Epithelial cell of esophagus (primary cell): ENCODE measurements around the gene ABHD8.
A peak's percentile ranks its signal among the peaks of the same experiment; 100 is the strongest.

Source experiments
- DNase-seq: peaks from one replicate; pipeline ENCODE4 v3.0.0; 2010; ENCODE audit warnings: low read depth
- H3K4me3 ChIP-seq: 2 replicates; pipeline ENCODE4 v1.5.1; 2011; ENCODE audit warnings: mild to moderate bottlenecking, low read length, control low read depth
- CTCF ChIP-seq: IDR thresholded peaks from 2 replicates; pipeline ENCODE4 v1.5.1; 2011; ENCODE audit warnings: low read depth, mild to moderate bottlenecking, low read length, control low read depth, inconsistent platforms; ENCODE audit not compliant: insufficient read depth; ENCODE audit errors: missing control alignments

ABHD8 gene

DNA sequence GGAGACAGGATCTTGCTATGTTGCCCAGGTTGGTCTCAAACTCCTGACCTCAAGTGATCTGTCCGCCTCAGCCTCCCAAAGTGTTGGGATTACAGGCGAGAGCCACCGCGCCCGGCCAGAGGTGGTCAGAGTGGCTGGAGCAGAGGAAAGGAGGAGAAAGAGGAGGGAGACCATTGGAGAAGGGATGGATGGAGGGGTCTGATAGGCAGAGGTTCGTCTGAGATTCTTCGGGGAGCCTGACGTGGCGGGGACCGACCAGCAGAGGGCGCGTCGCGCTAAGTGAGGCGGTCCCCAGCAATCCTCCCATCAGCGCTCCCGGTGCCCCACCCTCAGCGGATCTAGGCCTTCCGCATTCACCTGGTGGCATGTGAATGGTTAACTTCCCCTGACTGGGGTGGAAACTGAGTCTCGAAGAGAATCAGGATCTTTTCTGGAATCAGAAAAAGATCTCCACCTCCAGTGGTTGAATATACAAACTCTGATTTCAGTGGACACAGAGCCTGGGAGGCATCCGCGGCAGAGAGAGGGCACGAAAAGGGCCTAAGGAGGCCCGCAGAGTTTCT is 43.0 kb upstream of the ABHD8 start:
- DNase-seq: peak; percentile 69
- peak; percentile 84 for TF ChIP-seq CTCF
- no peak overlapping the region for H3K4me3 ChIP-seq

DNA sequence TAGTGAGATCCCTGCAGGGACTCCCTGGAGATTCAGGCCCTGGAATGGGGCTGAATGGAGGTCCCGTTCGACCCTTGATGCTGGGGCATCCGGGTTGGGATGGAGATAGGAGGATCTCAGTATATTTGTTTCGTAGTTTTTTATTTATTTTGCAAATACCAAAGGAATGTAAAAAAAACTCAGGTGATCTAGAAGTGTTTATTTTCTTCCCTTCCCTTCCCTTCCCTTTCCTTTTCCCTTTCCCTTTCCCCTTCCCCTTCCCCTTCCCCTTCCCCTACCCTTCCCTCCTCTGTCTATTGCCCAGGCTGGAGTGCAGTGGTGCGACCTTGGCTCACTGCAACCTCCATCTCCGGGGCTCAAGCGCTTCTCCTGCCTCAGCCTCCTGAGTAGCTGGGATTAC is 38.6 kb upstream of the ABHD8 start:
- DNase-seq: no peak
- TF ChIP-seq CTCF: no peak

GRCh38 chr19:17341386-17341785 is 38.2 kb upstream of the ABHD8 start:
- no peak overlapping the region for H3K4me3 ChIP-seq

More for the DNA sequence above, 38.6 kb upstream of the ABHD8 start:
- H3K4me3 ChIP-seq: no peak overlapping the region

DNA sequence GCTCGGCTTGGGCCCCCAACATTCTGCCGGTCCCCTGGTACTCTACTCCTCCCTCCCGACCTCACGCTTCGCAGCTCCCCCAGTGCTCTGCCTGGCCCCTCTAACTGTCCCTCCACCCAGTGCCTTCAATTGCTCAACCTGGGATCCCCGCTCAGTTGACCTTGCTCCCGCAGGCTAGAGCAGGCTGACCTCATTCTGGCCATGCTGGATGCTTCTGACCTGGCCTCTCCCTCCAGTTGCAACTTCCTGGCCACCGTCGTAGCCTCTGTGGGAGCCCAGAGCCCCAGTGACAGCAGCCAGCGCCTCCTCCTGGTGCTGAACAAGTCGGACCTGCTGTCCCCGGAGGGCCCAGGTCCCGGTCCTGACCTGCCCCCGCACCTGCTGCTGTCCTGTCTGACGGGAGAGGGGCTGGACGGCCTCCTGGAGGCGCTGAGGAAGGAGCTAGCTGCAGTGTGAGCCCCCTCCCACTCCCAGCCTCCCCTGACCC is 37.7 kb upstream of the ABHD8 start:
- TF ChIP-seq CTCF: no peak
- no peak for DNase-seq
- H3K4me3 ChIP-seq: no peak overlapping the region

More at GRCh38 chr19:17341386-17341785, 38.2 kb upstream of the ABHD8 start:
- DNase-seq: no peak
- no peak for TF ChIP-seq CTCF

- DNase-seq: peak; percentile 29
- TF ChIP-seq CTCF: no peak
- H3K4me3 ChIP-seq: no peak overlapping the region
Observed at GRCh38 chr19:17340302-17340870, 37.2 kb upstream of the ABHD8 start.

DNA sequence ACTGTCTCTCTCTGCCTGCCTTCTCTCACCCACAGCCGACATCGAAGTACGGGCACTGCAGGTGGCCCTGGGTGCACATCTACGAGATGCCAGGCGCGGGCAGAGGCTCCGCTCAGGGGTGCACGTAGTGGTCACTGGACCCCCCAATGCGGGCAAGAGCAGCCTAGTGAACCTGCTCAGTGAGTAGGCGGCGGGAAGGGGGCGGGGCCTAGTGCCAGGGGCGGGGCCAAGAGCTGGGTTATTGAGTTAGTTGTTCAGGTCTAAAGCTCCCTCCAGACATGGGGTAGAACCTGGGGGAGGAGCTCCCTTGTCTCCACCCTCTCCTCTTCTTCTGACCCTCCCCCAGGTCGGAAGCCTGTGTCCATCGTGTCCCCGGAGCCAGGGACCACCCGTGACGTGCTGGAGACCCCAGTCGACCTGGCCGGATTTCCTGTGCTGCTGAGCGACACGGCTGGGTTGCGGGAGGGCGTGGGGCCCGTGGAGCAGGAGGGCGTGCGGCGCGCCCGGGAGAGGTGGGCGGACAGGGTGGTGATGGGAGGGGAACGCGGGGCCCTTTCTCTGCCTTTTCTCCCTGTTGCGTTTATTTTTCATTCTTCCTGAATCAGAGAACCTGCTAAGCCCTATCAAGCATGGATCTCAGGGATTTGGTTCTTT is 36.0 kb upstream of the ABHD8 start:
- no peak overlapping the region for H3K4me3 ChIP-seq
- peak; percentile 25 for DNase-seq
- TF ChIP-seq CTCF: no peak

DNA sequence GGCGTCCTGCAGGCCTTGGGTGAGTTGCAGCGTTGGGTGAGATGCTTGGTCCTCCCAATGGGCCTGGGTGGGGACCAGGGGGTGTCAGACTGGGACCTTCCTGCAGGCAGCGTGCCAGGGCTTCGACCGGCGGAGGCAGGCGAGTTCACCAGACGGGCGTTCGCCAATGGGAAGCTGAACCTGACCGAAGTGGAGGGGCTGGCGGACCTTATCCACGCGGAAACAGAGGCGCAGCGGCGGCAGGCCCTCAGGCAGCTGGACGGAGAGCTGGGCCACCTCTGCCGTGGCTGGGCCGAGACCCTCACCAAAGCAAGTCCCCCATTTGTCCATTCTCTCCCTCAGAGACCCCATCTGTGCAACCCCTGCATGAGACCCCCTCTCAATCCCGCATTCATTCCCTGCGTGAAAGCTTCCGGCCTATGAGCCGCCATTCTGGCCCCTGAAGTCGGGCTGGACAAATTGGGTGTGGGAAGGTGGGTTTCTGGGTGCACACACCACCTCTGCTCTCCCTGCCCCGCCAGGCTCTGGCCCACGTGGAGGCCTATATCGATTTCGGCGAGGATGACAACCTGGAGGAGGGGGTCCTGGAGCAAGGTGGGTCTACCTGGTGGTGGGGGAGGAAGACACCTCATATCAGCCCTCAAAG is 35.3 kb upstream of the ABHD8 start:
- no peak for DNase-seq
- peak overlapping the region; percentile 92 for H3K4me3 ChIP-seq
- TF ChIP-seq CTCF: no peak
